ENCODE measurements around the gene PTK7.
"Not testable (repeated sequence)": the region's sequence is repeated elsewhere in the genome, so short reads cannot be mapped to it uniquely, and the experiment has no call there.

PTK7 gene

DNA sequence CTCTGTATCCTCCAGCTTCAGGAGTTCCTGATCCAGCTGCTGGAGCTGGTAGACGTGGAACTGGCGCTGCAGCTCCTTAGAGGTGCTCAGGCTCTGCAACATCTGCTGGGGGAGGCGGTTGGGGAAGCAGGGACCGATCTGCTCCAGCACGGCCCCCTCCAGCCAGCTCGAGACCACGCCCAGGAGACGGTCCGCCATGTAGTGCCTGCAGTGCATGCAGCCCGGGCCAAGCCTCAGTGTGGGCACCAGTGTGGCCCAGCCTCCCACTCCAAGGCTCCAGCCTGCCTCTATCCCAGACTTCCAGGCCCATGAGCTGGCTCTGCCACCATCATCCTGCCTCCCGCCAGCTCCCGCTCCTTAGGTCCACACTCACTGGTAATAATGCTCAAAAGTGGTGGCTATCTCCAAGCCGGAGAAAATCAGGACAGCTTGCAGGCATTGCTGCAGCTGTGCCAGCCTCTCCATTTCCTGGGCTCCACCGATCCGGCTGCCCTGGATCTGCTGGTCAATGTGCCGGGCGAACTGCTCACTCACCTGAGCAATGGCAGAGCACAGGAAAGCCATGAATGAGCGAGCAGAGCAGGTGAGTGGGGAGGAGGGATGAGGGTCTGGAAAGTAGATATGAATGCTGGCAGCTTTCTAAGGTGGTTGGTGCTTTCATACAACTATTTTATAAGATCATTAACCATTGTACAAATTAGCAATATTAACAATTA is 35.4 kb upstream of the PTK7 start:
- no peak overlapping the region for H3K4me3 ChIP-seq (ENCODE audit: low read depth, low read length)
- no peak for DNase-seq
- in situ Hi-C loops (cut with HindIII; ENCODE audit: low pct_ligation_motif_present, low sequenced_read_pairs) = no loop called here

DNA sequence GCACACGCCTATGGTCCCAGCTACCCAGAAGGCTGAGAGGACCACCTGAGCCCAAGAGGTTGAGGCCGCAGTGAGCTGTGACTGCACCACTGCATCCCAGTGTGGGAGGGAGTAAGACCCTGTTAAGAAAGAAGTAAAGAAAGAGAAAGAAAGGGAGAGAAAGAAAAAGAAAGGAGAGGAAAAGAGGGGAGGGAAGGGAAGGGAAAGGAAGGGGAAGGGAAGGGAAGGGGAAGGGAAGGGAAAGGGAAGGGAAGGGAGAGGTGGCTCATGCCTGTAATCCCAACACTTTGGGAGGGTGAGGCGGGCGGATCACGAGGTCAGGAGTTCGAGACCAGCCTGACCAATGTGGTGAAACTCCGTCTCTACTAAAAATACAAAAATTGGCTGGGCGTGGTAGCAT is 34.6 kb upstream of the PTK7 start:
- H3K4me3 ChIP-seq (ENCODE audit: low read depth, low read length); H3K27me3 ChIP-seq (replicated peaks); in situ Hi-C loops (cut with HindIII; ENCODE audit: low pct_ligation_motif_present, low sequenced_read_pairs); H3K27ac ChIP-seq; DNase-seq: not testable (repeated sequence)
- peaks cover 77% of the 10 kb centered on the region for H3K36me3 ChIP-seq (replicated peaks)

More for the DNA sequence above, 35.4 kb upstream of the PTK7 start:
- Histone ChIP-seq H3K36me3 (replicated peaks) (peaks cover 72% of the 10 kb centered on the region), H3K27me3 (replicated peaks) (no peaks in the 10 kb centered on the region), H3K27ac (no peak overlapping the region)
- TF ChIP-seq, protein P1, sequence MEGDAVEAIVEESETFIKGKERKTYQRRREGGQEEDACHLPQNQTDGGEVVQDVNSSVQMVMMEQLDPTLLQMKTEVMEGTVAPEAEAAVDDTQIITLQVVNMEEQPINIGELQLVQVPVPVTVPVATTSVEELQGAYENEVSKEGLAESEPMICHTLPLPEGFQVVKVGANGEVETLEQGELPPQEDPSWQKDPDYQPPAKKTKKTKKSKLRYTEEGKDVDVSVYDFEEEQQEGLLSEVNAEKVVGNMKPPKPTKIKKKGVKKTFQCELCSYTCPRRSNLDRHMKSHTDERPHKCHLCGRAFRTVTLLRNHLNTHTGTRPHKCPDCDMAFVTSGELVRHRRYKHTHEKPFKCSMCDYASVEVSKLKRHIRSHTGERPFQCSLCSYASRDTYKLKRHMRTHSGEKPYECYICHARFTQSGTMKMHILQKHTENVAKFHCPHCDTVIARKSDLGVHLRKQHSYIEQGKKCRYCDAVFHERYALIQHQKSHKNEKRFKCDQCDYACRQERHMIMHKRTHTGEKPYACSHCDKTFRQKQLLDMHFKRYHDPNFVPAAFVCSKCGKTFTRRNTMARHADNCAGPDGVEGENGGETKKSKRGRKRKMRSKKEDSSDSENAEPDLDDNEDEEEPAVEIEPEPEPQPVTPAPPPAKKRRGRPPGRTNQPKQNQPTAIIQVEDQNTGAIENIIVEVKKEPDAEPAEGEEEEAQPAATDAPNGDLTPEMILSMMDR (IDR thresholded peaks at IDR 0.05; ENCODE audit: low read depth, low read length, missing control alignments) = no peak

DNA sequence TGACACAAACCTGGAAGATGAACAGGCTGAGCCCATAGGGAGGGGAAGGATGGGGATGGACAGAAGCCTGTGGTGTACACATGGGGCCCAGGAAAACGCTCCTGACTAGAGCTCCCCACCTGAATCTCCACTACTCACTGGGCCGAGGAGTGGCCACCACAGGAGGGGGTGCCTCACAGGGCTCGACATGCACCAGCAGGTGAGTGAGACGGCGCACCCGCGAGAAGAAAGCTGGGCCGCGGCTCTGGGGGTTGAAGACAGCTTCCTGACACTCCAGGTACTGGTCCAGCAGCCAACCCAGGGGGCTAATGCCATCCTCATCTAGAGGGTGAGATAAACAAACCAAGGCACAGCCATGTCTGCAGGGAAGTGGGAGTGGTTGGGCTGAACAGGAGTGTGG is 32.8 kb upstream of the PTK7 start:
- no peak for DNase-seq
- H3K4me3 ChIP-seq (ENCODE audit: low read depth, low read length) = no peak overlapping the region
- TF ChIP-seq, protein P1 (IDR thresholded peaks at IDR 0.05; ENCODE audit: low read depth, low read length, missing control alignments) = no peak
- no peaks in the 10 kb centered on the region for H3K27me3 ChIP-seq (replicated peaks)
- peaks cover 64% of the 10 kb centered on the region for H3K36me3 ChIP-seq (replicated peaks)
- H3K27ac ChIP-seq = no peak overlapping the region
- in situ Hi-C loops (cut with HindIII; ENCODE audit: low pct_ligation_motif_present, low sequenced_read_pairs) = no loop called here

DNA sequence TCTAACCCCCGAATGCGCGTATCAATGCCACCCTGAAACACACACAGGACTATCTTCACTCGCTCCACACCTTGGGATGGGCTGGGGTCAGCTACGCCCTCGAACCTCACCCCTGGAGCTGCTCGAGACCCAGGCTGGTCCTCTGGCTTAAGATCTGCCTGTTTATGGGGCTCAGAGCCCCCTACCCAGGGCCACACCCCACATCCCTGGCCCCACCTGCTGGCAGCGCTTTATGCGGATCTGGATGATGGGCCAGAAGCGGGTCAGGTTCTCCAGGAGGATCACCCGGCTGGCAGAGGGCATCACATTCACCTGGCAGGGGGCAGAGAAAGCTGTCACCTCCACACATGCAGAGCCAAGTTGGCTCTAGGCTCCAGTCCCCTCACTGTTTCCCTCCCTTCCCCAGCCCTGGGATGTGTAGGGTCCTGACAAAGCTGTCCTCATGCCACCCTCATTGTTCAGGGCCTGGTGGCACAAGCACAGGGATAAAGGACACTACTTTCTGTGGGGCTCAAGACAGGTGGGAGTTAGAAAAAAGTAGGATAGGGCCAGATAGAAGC is 30.7 kb upstream of the PTK7 start:
- Histone ChIP-seq H3K27ac (no peak overlapping the region), H3K27me3 (replicated peaks) (no peaks in the 10 kb centered on the region), H3K4me3 (ENCODE audit: low read depth, low read length) (no peak overlapping the region), H3K36me3 (replicated peaks) (peaks cover 61% of the 10 kb centered on the region)
- TF ChIP-seq, protein P1 (IDR thresholded peaks at IDR 0.05; ENCODE audit: low read depth, low read length, missing control alignments) = no peak
- in situ Hi-C loops (cut with HindIII; ENCODE audit: low pct_ligation_motif_present, low sequenced_read_pairs) = no loop called here
- DNase-seq = no peak

DNA sequence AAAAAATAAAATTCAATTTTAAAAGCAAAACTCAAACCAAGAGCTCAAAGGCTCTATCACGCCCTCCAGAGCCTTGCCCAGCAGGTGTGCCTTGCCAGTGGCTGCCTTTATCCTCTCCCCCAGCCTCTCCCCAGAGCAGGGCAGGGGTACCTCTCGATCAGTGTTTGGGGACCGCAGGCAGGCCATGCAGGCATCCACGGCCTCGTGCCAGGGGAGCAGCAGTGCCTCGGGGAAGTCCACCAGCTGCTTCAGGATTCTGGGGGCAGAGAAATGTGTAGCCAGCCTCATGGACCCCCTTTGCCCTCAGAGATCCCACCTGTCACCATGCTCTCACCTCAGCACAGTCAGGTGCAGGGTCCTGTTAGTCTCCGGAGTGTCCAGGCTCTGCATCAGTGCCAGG is 28.1 kb upstream of the PTK7 start:
- Histone ChIP-seq H3K27ac (no peak overlapping the region), H3K4me3 (ENCODE audit: low read depth, low read length) (no peak overlapping the region), H3K36me3 (replicated peaks) (peaks cover 43% of the 10 kb centered on the region), H3K27me3 (replicated peaks) (no peaks in the 10 kb centered on the region)
- TF ChIP-seq, protein P1 (IDR thresholded peaks at IDR 0.05; ENCODE audit: low read depth, low read length, missing control alignments) = no peak
- no peak for DNase-seq
- in situ Hi-C loops (cut with HindIII; ENCODE audit: low pct_ligation_motif_present, low sequenced_read_pairs) = no loop called here

DNA sequence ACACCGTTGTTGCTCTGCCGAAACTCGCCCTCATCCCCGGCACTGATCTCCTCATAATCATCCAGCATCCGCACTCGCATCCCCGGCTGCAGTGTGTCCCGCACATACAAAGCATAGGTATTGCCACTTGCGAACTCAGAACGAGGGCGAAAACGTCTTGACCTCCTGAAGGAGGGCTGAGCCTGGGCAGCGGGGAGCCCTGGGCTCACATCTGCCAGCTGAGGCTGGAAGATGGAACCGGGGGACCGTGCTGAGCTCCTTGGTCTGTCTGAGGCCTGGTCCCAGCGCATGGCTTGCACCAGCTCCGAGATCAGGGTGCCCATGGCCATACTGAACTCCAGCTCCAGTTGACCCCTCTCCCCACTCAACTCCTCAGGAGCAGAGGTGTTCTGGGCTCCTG is 25.1 kb upstream of the PTK7 start:
- no peak for DNase-seq
- TF ChIP-seq, protein P1 (IDR thresholded peaks at IDR 0.05; ENCODE audit: low read depth, low read length, missing control alignments) = no peak
- Histone ChIP-seq H3K27me3 (replicated peaks) (no peaks in the 10 kb centered on the region), H3K4me3 (ENCODE audit: low read depth, low read length) (no peak overlapping the region), H3K27ac (no peak overlapping the region), H3K36me3 (replicated peaks) (peaks cover 26% of the 10 kb centered on the region)
- in situ Hi-C loops (cut with HindIII; ENCODE audit: low pct_ligation_motif_present, low sequenced_read_pairs) = no loop called here

All from brain microvascular endothelial cell (primary cell).